Gastroesophageal sphincter (tissue), 2 donors: ENCODE measurements around the gene MGLL.

ENCODE experiments used
- POLR2A ChIP-seq, 2 donors: fragments of 450-650 bp; IDR thresholded peaks; one replicate each; pipeline ENCODE4 v1.6.1; 2017; ENCODE audit warnings: antibody characterized with exemption in 2 of 2, mild to moderate bottlenecking in 2 of 2, moderate library complexity in 1 of 2
- POLR2AphosphoS5 ChIP-seq: sonication (generic); formaldehyde crosslinking; IDR thresholded peaks from one replicate; pipeline ENCODE4 v1.6.1; 2017; ENCODE audit warnings: antibody characterized with exemption

DNA sequence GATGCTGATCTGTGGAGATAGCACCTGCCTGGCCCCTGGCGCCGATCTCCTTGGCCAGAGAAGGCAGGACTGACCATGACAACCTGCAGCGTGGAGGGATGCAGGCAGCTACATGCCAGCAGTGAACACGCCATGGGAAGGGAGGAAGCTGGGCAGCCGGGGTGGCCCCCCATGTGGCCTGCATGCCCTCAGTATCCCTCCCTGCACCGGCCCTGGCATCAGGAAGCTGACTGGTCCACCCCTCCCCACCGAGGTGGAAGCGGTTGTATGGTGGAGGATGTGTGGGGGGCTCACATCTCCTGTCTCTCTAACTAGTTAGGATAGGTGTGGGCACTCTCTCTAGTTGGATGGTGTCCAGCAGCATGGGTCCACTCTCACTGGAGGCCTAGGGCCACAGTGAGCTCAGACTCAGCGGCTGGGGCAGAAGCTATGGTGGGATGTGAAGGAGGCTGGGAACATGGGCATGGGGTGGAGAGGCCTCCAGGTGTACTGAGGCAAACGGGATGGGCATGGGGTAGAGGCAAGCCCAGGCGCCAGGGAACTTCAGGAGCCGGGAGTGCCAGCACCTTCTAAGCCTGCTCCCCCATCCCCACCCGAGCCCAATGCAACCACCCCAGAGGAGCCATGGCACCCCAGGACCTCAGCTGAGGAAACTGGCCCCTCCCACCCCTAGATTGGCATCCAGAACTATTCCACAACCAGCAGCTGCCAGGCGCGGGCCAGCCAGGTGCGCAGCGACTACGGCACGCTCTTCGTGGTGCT, 151.4 kb downstream of the MGLL start:
- TF ChIP-seq POLR2A (IDR thresholded peaks at IDR 0.05) (no peak), POLR2AphosphoS5 (no peak)
